ENCODE results near the gene VAMP8. TPM values are rescaled to one million over a fixed set of nuclear protein-coding genes. Genes with fewer than 3 reads are reported as not detected.

The VAMP8 gene
- total and polyA plus RNA-seq, 2 donors (not counting 3 experiments of a cell fraction or from before 2014, with no cell fraction given), result 39.0 to 68.7 TPM

GRCh38 chr2:85588645-85589044 is 11.3 kb downstream of the VAMP8 start:
- no peak for DNase-seq (ENCODE audit: low read depth, low spot score)
- Histone ChIP-seq H3K4me3 (replicated peaks in 1 of 3; ENCODE audit: insufficient read depth in 1 of 3, low read depth in 1 of 3, low read length in 3 of 3) (no peak overlapping the region), H3K27ac (ENCODE audit: insufficient read depth, low read depth, low read length) (peak overlapping the region; percentile 94), H3K9me3 (replicated peaks; ENCODE audit: control insufficient read depth, insufficient read depth, low read length) (no peaks in the 10 kb centered on the region), H3K27me3 (ENCODE audit: control insufficient read depth in 2 of 2, insufficient read depth in 2 of 2, low read length in 2 of 2) (no peaks in the 10 kb centered on the region), H2AFZ (ENCODE audit: low read depth, low read length) (no peak overlapping the region), H3K9me1 (replicated peaks; ENCODE audit: control insufficient read depth, extremely low read depth, insufficient read depth, low read length) (no peaks in the 10 kb centered on the region), H3K4me2 (ENCODE audit: insufficient read depth, low read length) (no peak overlapping the region), H3K4me1 (ENCODE audit: control insufficient read depth, extremely low read depth, insufficient read depth, low read length) (peaks cover 66% of the 10 kb centered on the region), H3K79me2 (ENCODE audit: control insufficient read depth, insufficient read depth, low read length) (peaks cover 28% of the 10 kb centered on the region), H4K20me1 (replicated peaks; ENCODE audit: control insufficient read depth, extremely low read depth, insufficient read depth, low read length) (no peaks in the 10 kb centered on the region), H3K9ac (replicated peaks; ENCODE audit: extremely low read depth, insufficient read depth, low read length) (no peak overlapping the region), H3K36me3 (ENCODE audit: control insufficient read depth in 2 of 2, extremely low read depth in 1 of 2, insufficient read depth in 2 of 2, low read length in 2 of 2) (peaks cover 0 to 10% of the 10 kb centered on the region in 2 experiments)
- POLR2A ChIA-PET, result no interaction called here
- TF ChIP-seq MAX (IDR thresholded peaks at IDR 0.05; ENCODE audit: insufficient read depth, insufficient read length) (no peak), CTCF (IDR thresholded peaks at IDR 0.05; ENCODE audit: extremely low read depth in 1 of 2, insufficient read depth in 1 of 2, low read depth in 1 of 2, low read length in 2 of 2) (no peak), MYC (IDR thresholded peaks at IDR 0.05; ENCODE audit: low read depth, low read length) (no peak), FOS (IDR thresholded peaks at IDR 0.05; ENCODE audit: borderline replicate concordance, insufficient read depth, low read length) (no peak), EZH2 (IDR thresholded peaks at IDR 0.05; ENCODE audit: borderline replicate concordance, low read depth, low read length, severe bottlenecking) (no peak), POLR2A (IDR thresholded peaks at IDR 0.05; ENCODE audit: low read depth, low read length) (no peak), POLR2AphosphoS5 (IDR thresholded peaks at IDR 0.05; ENCODE audit: insufficient read depth, low read depth, low read length) (no peak), JUN (IDR thresholded peaks at IDR 0.05; ENCODE audit: borderline replicate concordance, insufficient read depth, insufficient read length, low read depth) (no peak), GATA2 (IDR thresholded peaks at IDR 0.05; ENCODE audit: insufficient read depth, insufficient read length, low read depth, low read length) (no peak)
- no TSS peak for BruUV-seq (replicated peaks)
- CTCF ChIA-PET, result no interaction called here
- no peak for FAIRE-seq
- intact Hi-C loops (cut with micrococcal nuclease) (no loop called here), dilution Hi-C loops (cut with MboI; ENCODE audit: extremely low pct_ligation_motif_present, low sequenced_read_pairs) (no loop called here)

Data from endothelial cell of umbilical vein (primary cell).